GM12864 (cell line): ENCODE results near the gene PTPN1.
"Not testable (repeated sequence)": the region's sequence is repeated elsewhere in the genome, so short reads cannot be mapped to it uniquely, and the experiment has no call there.

Source experiments
- DNase-seq: peaks from one replicate; pipeline ENCODE4 v3.0.0-alpha.2; 2011; ENCODE audit warnings: low read depth
- H3K4me3 ChIP-seq: 2 replicates; pipeline ENCODE4 v1.5.1; 2011; ENCODE audit warnings: mild to moderate bottlenecking, low read depth, low read length, control low read depth
- CTCF ChIP-seq: IDR thresholded peaks from 2 replicates; pipeline ENCODE4 v1.5.1; 2011; ENCODE audit warnings: low read depth, mild to moderate bottlenecking, moderate library complexity, low read length, control low read depth, inconsistent platforms; ENCODE audit errors: missing control alignments

Gene PTPN1

GRCh38 chr20:50504231-50504823 lies 5.9 kb upstream of the PTPN1 start:
- DNase-seq = no peak
- no peak for TF ChIP-seq CTCF
- no peak overlapping the region for H3K4me3 ChIP-seq

- DNase-seq = no peak
- no peak overlapping the region for H3K4me3 ChIP-seq
- TF ChIP-seq CTCF = peak; percentile 22
Observed at GRCh38 chr20:50506270-50506579, 4.0 kb upstream of the PTPN1 start.

GRCh38 chr20:50507745-50508144 lies 2.4 kb upstream of the PTPN1 start:
- not testable (repeated sequence) for DNase-seq, H3K4me3 ChIP-seq

GRCh38 chr20:50508171-50508755 lies 1.9 kb upstream of the PTPN1 start:
- no peak for TF ChIP-seq CTCF
- H3K4me3 ChIP-seq = no peak overlapping the region
- no peak for DNase-seq

- TF ChIP-seq CTCF = no peak
- H3K4me3 ChIP-seq = peak overlapping the region; percentile 70
Observed at GRCh38 chr20:50510706-50511542, 741 bp downstream of the PTPN1 start.

GRCh38 chr20:50512323-50512722 lies 2.1 kb downstream of the PTPN1 start:
- DNase-seq = no peak
- no peak for TF ChIP-seq CTCF
- peak overlapping the region; percentile 70 for H3K4me3 ChIP-seq

More at GRCh38 chr20:50510706-50511542, 741 bp downstream of the PTPN1 start:
- DNase-seq = no peak

GRCh38 chr20:50513169-50514034 lies 3.2 kb downstream of the PTPN1 start:
- DNase-seq = no peak
- peak overlapping the region; percentile 70 for H3K4me3 ChIP-seq
- no peak for TF ChIP-seq CTCF
